DOHH2 (cell line): ENCODE results near the gene HES6.

Experiments used
- CTCF ChIP-seq: fragments of 200-600 bp; sonication (generic); IDR thresholded peaks from one replicate; pipeline ENCODE4 v1.5.1; 2014; ENCODE audit warnings: antibody characterized with exemption, mild to moderate bottlenecking, low read depth, low read length; ENCODE audit not compliant: poor library complexity, severe bottlenecking
- EZH2phosphoT487 ChIP-seq: fragments of 200-600 bp; sonication (generic); IDR thresholded peaks from 2 replicates; pipeline ENCODE4 v1.6.1; 2017; ENCODE audit warnings: borderline replicate concordance, mild to moderate bottlenecking, antibody characterized with exemption, low read length, moderate library complexity, mixed read lengths

- TF ChIP-seq CTCF (no peak), EZH2phosphoT487 (no peak)
These were observed 4.5 kb downstream of the HES6 start for GRCh38 chr2:238235331-238235732.
